HG03558 (cell line): ENCODE results near the gene NUDT16L1.

Source experiments
- ATAC-seq: cut with Tn5 transposase; IDR thresholded peaks from one replicate; pipeline ENCODE4 v1.9.1; 2021; ENCODE audit warnings: moderate number of reproducible peaks; ENCODE audit not compliant: unreplicated experiment; ENCODE audit errors: extremely low read depth

Gene NUDT16L1

DNA sequence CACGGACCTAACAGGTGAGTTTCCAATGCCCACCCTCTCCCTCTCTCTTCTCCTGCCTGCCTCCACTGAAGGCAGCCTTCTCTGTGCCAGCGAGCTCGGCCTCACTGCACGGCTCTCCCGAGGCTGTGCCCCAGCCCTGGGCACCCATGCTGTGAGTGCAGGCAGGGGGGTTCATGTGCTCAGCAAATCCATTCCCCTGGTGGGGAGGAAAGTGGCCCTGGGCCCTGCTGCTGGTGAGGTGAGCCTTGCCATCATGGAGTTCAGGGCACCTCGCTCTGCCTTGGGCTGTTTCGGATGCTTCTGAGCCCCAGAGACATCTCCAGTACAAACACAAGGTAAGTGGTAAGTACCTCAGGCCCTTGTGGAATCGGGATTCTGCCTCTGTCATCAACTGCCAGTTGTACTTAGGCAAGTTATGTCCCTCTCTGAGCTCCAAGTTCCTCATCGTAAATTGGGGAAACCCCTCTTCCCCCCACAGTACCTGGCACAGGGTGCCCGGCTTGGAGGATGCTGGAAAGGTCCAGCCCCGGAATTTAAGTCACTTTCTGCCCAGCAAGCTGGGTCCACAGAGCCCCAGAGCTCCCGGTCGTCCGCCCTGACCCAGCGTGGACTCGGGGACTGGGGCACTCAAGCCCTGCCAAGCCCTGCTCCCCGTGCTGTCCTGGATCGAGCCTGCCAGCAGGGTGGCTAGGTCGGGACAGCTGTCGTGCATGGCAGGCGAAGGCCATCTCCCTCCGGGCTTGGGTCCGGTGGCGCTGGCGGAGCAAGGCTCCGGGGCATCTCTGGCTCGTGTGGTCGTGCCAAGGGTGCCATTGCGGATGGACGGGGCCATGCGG is 684 bp upstream of the NUDT16L1 start:
- ATAC-seq, result peak; percentile 2

DNA sequence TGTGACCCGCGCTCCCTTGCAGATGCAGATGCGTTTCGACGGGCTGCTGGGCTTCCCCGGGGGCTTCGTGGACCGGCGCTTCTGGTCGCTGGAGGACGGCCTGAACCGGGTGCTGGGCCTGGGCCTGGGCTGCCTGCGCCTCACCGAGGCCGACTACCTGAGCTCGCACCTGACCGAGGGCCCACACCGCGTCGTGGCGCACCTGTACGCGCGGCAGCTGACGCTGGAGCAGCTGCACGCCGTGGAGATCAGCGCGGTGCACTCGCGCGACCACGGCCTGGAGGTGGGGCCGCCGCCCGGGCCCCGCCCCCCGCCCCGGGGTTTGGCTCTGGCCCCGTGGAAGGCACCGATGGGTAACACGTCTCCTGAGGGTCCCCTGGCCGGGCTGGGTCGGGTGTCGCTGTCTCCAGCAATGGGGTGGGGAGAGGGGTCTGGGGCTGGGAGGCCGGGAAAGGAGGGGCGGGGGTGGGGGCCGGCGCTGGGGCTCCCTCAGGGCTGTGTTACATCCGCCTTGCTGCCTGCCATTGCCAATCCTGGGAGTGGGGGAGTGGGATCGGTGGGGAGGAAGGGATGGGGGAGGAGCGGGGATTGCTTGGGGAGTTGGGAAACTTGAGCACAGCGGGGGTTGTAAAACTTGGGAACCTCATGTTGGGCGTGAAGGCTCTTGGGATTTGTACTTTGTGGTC is 737 bp downstream of the NUDT16L1 start:
- no peak for ATAC-seq

DNA sequence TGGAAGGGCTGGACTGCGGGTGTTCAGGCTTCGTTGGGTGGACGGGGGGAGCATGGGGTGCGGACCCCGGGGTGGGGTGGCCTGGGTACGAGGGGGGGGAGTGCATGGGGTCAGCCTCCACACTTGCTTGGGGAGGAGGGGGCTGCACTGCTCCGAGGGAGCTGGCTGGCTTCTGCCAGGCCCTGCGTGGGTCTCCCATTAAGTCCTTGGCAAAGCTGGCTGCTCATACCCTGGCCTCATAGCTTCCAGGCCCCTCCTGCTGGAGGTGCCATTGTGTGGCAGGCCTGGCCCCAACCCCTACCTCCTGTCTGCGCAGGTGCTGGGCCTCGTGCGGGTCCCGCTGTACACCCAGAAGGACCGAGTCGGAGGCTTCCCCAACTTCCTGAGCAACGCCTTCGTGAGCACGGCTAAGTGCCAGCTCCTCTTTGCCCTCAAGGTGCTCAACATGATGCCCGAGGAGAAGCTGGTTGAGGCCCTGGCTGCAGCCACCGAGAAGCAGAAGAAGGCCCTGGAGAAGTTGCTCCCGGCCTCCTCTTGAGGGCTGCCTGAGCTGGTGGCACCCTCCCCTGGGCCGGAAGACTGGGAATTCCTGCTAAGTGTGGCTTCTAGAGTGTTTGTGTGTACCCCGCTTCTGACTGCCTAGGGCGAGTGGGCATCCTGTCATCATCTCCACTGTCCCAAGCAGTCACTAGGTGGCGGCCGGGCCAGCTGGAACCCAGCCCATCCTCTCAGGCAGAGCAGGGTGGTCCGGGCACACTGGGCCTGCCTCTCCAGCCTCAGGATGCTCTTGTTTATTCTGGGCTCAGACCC is 1.5 kb downstream of the NUDT16L1 start:
- ATAC-seq, result no peak

DNA sequence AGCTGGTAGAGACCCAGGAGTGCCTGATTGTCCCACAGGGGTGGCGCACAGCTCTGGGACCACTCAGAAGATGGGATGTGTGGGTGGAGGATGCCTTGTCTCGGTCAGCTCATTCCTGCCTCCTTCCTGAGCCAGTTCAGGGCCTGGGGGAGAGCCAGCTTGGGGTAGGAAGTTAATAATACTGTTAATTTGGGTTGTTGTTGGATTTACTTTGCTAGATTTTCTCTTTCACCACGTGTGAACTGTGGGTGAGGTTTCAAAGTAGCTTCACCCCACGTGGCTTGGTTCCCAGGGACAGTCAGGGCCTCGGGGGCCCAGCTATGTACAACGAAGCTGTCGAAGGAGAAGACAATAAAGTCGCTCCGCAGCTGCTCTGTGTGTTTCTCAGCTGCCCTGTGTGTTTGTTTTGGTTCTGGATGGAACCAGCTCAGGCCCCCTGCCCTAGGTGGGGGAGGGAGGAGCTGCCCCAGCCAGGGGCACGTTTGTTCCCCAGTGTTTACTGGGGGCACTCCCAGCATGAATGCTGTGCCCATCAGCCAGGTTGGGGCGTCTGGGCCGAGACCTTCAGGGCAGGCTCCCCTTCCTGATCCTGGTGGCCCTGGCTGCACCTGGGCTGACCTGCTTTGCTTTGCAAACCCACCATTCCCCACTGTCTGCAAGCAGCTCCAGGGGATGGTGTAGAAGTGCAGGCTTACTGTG is 2.3 kb downstream of the NUDT16L1 start:
- no peak for ATAC-seq

DNA sequence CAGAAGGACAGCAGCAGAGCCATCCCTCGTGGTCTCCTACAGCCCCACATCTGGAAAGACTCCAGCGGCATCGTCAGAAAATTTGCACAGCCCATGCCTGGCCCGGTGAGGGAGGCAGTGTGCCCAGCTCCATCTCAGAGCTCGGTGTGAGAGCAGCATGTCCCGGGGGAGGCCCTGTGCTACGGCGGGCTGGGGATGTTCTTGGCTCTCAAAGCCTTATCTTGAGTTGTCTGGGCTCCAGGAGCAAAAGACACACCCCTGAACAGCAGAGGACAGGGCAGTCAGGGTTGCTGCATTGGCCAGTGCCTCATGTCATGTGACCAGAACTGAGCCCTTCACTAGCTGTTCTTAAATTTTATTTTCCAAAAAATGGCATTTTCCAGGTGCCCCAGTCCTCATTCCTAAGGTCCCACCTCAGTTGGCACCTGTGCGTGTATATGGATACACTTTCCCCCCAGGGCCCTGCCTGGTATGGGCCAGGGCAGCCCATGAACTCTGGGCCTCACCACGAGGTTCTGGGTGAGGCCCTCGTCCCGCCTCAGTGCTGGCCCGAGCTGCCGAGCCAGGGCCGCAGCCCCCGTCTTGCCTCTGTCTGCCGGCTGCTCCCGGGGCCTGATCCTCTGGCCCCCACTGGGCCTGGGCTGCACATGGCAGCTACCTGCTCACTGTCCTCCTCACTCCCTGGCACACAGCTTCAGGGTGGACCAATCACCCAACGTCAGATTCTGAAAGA is 3.0 kb downstream of the NUDT16L1 start:
- ATAC-seq, result no peak

DNA sequence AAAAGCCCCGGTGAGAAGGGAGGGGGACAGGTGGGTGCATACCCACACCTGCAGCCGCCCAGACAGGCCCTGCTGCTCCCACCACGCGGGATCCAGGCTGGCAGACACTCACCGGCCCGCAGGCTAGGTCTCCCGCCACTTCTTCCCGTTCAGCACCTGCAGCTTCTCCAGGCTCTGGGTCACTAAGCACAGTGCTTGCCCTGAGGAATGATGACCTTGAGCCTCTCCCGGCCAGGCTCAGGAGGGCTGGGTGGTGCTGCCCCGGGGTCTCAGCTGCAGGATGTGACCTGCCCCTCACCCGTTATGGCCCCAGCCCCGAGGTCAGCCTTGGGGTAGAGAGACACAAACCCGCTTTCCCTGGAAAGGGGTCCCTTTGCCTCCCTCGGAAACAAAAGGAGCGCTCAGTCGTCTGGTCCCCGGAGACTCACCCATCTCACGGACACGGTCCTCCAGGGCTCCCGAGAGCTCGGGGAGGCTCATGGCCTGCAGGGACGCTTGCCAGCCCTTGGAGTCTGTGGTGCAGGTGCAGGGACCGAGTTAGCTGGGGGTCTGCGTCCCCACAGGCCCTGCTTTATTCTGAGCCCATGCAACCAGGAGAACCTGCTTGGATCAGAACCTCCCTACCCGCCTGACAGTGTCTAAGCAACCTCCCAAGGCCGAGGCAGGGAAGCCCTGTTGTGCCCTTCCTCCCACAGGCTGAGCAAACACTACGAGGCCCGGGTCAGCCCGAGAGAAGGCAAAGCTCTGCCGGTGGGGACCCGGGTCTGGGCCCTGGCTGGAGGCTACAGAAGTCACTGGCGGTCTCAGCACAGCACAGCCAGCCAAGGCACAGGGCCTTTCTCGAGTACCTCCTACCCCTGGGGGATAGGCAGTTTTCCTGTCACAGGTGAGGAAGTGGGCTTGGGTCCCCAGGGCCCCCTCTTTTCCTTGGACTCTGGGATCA is 3.8 kb downstream of the NUDT16L1 start:
- ATAC-seq, result no peak

DNA sequence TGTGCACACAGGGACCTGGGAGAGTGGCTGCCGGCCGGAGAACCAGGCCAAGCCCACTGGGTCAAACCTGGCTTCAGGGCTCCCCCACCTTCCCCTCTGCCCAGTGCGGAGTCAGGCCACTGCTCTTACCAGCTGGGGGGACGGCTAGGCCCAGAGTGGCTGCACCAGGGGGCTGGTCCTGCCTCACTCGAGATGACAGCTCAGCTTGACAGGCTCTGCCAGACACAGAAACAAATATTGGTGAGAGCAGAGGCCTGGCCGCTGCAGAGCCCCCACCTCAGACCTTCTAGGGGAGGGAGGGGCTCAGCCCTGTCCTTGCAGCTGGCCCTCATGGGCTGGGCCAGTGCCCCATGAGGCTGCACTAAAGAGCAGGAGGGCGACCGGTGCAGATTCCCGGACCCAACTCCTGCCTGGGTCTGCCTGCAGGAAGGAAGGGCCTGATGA is 4.5 kb downstream of the NUDT16L1 start:
- ATAC-seq, result no peak

DNA sequence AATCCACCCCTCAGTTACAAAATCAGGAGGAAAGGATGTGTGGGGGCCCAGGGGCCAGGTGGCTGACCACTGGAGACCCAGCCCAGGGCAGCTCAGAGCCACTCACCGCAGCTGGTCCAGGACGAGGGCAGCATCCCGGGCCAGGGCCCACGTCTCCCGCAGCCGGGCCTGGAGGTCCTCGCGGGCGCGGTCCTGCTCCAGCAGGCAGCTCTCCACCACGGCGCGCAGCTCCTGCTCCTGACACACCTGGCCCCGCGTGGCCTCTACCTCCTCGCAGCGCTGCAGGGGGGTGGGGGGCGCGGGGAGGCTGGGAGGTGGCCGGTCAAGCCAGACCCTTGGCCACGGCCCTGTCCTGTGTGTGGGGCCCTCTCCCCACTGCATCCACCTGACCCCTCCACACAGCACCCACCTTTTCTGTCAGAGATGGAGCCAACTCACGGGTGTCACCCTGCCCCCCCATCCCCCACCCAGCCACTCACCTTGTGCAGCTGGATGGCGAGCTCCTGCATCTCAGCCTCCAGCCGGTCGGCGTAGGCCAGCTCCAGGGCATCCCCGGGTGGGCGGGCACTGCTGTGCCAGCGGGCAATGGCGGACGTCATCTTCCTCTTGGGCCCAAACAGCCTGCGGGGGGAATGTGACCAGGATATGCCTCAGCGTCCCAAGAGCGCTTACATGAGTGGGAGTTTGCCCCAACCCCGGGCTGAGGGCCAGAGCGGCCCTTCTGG is 5.1 kb downstream of the NUDT16L1 start:
- ATAC-seq, result no peak

DNA sequence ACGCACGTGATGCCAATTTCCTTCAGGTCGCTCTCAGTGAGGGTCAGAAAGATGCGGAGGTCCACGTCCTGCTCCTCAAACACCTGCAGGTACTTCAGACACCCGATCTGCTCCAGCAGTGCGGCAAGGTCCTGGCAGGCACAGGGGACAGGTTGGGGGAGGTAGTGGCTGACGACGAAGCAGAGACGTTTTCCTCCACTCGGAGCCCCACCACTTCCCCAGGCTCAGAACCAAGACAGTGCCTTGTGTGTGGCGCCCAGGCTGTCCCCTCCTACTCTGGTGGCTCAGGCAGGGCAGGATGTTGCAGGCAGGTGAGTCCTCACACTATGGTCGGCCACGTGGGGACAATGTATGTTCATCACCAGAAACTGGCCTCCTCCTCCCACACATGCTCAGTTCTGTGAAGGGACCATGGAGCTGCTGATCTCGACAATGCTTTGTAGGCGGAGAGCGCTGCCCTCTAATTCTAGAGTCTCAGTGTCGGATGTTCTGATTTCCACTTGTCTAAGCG is 5.7 kb downstream of the NUDT16L1 start:
- ATAC-seq, result no peak

DNA sequence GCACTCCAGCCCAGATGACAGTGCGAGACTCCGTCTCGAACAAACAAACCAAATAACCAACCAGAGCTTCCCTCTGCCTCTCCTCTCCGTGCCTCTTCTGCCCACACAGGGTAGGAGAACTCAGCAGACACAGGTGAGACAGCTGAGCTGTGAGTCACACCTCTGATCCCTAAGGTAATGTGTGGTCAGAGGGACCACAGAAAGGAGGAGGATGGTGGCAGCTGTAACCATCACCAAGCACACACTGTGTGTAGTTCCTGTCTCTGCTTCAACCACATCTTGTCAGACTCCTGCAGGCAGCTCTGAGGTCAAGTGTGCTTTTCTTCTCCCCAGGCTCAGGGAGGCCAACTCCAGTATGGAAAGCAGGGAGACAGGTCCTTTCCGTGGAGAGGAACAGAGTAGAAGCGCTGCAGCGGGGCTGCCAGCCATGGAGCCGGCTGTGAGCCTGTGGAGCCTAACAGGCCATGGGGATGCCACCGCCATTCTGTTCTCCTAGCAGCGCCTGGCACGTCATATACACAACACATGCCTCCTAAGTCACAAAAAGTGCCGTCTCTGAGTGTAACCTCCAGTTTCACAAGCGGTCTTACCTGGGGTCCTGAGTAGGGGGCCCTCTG is 7.1 kb downstream of the NUDT16L1 start:
- ATAC-seq, result no peak

DNA sequence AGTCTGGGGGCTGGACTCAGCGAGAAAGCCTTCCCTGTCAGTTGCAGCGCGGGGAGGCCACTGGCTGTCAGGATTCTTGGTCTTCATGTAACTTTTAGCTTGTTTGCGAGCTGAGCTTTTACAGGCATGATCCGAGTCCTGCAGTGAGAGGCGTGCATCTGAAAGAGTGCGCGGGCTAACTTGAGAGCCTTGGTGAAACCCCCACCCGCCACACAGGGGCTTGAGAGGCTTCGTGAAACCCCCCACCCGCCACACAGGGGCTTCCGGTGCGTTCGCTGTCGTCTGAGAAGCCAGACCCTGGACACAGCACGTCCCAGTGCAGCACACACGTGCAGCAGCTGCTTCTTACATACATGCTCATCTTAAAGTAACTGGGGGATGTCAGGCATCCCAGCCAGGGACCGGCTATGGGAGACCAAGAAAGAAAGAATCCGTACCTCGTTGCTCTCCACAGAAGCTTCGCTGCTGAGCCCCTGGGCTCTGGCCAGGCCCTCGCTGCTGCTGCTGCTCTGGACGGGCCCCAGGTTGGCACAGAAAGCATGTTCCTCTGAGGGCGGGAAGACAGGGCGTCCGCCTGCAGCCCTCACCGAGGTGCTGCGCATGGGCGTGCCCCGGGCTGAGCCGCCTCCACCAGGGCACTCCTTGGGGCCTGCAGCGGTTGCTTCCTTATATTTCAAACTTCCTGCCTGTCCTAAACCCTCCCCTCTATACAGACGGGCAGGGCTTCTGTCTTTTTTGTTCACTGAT is 7.8 kb downstream of the NUDT16L1 start:
- ATAC-seq, result no peak

DNA sequence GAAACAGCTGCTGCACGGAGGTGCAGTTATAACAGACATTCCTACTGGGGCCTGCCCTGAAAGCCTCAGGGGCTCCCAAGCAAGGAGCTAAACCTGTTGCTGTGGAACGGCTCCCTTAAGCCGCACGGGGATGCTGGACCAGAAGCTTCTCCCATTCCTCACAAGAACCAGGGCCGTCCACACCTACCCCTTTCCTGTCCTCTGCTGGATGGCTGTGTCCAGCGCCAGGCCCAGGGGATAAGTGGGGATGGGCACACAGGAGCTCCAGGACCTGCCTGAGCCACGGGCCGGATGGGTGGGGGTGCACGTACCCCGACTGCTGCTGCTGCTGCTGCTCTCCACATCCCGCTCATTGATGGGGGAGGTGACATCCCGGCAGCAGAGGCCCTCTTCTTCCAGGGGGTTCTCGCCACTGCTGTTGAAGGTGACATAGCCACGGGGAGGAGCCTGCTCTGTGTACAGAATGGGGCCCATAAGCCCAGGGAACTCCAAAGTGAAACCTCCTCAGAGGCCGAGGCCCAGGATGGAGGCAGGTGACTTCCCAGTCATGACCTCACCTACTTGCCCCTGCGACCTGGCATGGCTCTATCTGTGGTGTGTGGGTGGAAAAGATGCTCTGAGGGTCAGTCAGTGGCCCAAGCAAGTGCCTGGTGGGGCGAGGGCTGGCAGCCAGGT is 8.6 kb downstream of the NUDT16L1 start:
- ATAC-seq, result no peak

DNA sequence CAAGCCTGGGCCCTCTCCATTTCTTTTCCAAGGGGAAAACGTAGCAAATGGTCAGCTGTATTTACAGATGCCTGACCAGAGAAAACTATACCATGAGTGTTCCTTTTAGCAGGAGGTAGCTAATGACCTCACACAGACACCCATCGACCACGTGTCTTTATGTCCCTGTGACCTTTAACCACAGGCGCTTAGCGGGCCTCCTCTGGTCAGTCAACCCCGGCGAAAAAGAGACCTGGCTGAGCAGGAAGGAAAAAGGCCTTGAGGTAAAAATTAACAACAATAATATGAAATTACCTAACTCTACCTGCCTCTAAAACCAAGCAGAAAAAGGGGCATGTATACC is 9.1 kb downstream of the NUDT16L1 start:
- no peak for ATAC-seq

DNA sequence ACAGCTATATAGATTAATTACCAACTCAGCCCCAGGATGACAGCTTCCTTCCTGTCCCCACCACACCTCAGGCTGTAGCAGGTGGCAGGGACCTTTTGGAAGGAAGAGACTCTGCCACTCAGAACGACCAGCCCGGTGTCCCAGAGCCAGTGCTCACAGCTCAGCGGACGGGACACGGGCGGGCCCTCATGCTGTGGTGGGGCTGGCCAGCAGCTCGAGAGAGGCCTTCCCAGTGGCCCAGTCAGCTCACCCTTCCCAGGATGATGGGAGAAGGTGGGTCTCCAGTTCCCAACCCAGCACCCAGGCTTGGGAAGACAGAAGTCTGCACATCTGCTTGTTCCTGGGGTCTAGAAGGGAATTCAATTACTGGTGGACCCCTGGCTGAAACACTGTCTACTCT is 10.5 kb downstream of the NUDT16L1 start:
- ATAC-seq, result no peak

DNA sequence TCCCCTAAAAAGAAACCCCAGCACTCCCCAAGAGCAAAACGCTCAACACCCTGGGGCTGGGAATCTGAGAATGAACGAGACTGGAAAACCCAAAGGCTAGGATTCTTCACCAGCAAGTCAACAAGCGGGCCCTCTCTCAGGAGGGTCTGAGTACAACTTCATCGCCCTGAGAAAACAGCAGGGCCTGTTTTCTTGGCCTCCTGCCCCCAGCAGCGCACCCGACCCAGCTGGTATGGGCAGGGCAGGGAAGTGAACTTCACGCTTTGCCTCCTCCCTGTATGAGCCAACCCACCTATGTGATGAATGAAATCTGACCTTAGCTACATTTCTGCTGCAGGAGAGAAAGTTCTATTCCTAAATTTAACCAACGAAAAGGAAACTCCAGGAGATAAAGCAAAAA is 11.1 kb downstream of the NUDT16L1 start:
- ATAC-seq, result no peak

DNA sequence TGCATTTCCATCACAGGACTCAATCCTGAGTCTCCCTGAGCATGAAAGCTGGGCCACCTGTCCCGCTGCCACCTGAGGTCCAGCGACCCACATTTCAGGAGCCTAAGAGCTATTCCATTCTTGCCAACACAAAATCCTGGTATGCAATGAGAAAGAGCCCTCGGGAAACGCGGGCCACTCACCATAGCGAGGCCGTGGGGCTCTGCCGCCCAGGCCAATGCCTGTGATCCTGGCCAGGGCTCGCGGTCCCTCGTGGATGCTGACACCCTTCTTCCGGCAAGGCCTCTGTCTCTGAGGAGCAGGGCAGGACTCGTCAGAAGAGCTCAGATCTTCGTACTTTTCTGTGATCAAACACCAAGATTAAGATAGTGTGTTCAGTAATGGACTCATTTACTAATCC is 11.6 kb downstream of the NUDT16L1 start:
- ATAC-seq, result no peak
